AG09319 (cell line): Measurements from ENCODE around the gene VEPH1.

ENCODE experiments used
- DNase-seq: peaks from one replicate; pipeline ENCODE4 v3.0.0-alpha.2; 2010; ENCODE audit warnings: low read depth; ENCODE audit errors: extremely low read depth
- TF ChIP-seq, protein P1 (sequence below): IDR thresholded peaks from 2 replicates; pipeline ENCODE4 v1.5.1; 2011; ENCODE audit warnings: low read depth, mild to moderate bottlenecking, inconsistent platforms, low read length, moderate library complexity

The VEPH1 gene

DNA sequence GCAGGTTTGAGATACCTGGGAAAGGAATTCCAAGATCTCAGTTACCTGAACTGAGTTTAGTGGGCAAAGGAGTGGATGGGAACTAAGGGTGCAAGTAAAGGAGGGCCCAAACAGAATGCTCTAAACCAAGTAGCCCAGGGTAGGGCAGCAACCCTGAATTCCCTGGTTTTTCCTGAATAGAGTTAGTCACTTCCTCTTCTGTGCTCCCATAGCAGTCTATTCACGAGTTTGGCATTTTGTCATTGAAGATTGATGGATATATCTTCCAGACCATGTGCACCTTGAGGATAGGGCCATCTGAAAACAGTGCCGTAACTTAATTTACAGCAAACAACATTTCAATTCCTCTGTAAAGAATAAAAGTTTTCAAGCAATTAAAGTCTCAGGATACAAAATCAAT, 85.1 kb downstream of the VEPH1 start:
- DNase-seq = no peak
- TF ChIP-seq, protein P1, sequence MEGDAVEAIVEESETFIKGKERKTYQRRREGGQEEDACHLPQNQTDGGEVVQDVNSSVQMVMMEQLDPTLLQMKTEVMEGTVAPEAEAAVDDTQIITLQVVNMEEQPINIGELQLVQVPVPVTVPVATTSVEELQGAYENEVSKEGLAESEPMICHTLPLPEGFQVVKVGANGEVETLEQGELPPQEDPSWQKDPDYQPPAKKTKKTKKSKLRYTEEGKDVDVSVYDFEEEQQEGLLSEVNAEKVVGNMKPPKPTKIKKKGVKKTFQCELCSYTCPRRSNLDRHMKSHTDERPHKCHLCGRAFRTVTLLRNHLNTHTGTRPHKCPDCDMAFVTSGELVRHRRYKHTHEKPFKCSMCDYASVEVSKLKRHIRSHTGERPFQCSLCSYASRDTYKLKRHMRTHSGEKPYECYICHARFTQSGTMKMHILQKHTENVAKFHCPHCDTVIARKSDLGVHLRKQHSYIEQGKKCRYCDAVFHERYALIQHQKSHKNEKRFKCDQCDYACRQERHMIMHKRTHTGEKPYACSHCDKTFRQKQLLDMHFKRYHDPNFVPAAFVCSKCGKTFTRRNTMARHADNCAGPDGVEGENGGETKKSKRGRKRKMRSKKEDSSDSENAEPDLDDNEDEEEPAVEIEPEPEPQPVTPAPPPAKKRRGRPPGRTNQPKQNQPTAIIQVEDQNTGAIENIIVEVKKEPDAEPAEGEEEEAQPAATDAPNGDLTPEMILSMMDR = no peak

DNA sequence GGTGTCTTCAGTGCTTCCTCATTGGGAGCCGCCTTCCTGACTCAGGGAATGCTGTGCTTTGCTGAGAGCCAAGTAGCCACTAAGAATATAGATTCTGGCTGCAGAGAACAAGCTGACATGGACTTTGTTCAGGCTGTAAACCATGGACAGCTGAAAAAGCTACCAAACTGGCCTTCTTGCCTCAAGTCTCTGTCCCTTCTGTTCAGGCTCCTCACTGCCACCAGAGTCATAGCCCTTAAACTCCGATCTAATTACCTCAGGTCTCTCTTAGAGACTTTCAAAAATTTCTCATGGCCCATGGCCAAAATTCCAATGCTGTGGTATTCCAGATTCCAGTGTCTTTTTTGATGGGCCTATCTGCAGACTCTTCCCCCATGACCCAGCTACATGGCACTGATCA, 86.0 kb downstream of the VEPH1 start:
- TF ChIP-seq, protein P1 = no peak
- no peak for DNase-seq

DNA sequence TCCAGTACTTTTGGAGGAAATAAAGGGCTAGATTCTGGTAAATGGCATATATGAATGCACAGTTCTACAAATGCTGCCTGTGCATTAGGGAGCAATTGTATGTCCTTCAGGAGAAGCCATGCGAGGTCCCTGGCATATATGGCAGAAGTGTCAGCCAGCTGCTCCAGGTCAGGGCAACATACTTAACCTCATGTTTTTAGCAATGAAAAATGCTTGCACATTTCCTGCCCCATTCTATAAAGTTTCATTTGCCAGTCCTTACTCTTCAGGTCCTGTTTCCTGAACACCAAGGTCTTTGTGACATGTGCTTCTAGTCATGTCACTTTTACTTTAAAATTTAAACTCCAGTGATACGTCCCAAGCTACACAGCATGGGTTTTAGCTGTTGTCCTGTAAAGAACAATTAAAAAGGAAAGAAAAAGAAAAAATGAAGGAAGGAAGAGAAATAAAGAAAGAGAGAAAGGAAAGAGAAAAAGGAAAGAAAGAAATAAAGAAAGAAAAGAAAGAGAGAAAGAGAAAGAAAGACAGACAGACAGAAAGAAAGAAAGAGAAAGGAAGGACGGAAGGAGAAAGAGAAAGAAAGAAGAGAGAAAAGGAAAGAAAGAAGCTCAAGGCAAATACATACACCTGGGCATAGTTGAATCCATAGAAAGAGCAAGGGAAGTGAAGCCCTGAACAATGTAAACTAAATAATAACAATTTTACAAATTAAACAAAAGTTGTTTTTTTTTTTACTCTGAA, 86.7 kb downstream of the VEPH1 start:
- TF ChIP-seq, protein P1 = no peak
- DNase-seq = no peak

DNA sequence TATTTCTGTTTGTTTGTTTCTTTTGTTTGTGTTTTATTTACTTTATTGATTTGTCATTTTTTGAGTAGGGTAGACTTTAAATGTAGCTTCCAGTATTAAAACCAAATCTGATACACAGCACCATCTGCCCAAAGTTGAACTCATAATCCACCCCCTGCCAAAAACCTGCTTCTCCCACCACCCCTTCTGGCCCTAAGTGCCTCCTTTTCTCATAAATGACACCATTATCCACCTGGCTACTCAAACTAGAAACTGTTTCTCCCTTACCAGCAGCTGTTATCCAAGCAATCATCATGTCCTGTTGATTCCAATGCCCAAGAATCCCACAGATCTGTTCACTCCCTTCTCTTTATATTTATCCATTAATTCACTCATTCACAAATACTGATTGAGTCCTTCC, 88.4 kb downstream of the VEPH1 start:
- no peak for DNase-seq
- TF ChIP-seq, protein P1 = no peak

DNA sequence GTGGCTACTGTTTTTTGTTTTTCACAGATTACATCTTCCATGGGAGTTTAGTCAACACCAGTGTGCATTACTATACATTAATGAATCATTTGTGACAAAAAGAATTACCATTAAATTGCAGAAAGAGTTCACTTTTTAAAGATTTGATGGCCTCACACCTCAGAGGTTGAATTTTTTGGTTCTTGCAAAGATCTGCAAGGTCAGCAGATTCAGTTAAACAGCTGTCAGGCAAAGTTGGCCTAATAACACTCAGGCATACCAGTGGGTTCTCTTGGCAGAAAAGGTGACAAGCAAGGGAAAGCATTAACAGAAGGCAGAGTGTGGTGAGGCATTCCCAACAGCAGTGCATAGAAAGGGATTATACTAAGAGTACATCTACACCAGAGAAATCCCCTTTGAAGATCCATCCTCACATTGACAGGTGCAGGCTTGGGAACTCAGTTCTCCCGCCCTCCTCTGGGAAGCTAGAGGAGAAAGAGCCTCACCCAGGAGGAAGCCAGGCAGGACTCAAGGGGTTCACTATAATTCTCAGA, 90.8 kb downstream of the VEPH1 start:
- no peak for DNase-seq
- TF ChIP-seq, protein P1 = no peak

DNA sequence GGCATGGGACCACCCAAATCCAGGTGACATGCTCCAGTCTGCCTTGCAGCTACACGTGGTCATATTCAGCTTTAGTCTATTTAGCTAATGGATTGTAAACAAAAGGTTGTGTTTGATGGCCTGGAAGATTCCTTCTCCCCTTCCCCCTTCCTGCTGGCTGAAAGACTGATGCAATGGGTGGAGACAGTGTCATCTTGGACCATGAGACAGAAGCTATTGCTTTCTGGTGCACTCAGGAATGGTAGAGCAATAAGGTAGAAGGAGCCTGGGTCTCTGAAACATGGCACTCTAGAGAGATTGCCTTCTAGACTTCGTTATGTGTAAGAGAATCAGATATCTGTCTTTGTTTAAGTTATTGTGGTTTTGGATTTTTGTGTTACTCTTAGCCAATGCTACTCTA, 92.3 kb downstream of the VEPH1 start:
- TF ChIP-seq, protein P1 = no peak
- DNase-seq = no peak

DNA sequence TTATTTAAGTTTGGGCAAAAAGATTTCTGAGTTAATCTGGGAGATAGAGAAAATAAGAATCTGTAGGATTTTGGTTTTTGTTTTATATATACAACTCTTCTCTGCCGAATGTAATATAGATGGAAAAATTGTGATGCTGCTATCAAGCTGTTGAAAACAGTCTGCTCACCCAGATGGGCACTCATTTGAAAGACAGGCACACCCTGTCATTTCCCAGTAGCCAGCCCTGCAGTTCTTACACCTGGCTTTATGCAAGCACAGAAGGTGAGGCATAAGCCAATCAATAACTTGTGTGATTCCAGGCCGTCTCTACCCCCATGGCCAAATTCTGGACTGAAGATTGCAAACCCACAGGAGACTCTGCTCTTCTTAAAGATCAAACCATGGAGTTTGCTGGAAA, 93.7 kb downstream of the VEPH1 start:
- DNase-seq = no peak
- TF ChIP-seq, protein P1 = no peak
